Measurements from ENCODE around the gene CACNA1I. TPM values are rescaled to one million over a fixed set of nuclear protein-coding genes. Genes with fewer than 3 reads are reported as not detected.

The CACNA1I gene
- total and polyA plus RNA-seq, 2 donors (not counting 1 experiment from before 2014, with no cell fraction given) = 0.07 to 0.25 TPM

- DNase-seq (no peak), ATAC-seq (ENCODE audit: low read depth) (no peak)
- peak overlapping the region; percentile 37 for H3K4me3 Mint-ChIP-seq
- H3K79me2 ChIP-seq (ENCODE audit: control insufficient read depth, insufficient read depth, low read length) = no peaks in the 10 kb centered on the region
- intact Hi-C loops (cut with micrococcal nuclease) = no loop called here
- no peak overlapping the region for H3K4me2 ChIP-seq (replicated peaks; ENCODE audit: low read depth, low read length, poor library complexity, severe bottlenecking)
- H3K27ac Mint-ChIP-seq = peak overlapping the region; percentile 20
- peaks cover 9 to 10% of the 10 kb centered on the region in 2 donors for H3K4me1 ChIP-seq (ENCODE audit: control insufficient read depth in 2 of 2, insufficient read depth in 2 of 2, low read length in 2 of 2)
- no peaks in the 10 kb centered on the region for H3K9me3 Mint-ChIP-seq (ENCODE audit: insufficient read depth)
- 91% methylated on average over 8 of the region's 17 CpGs for WGBS (ENCODE audit: insufficient coverage)
- peaks cover 7% of the 10 kb centered on the region for H3K4me1 Mint-ChIP-seq
- H3K36me3 ChIP-seq (replicated peaks in 1 of 2; ENCODE audit: control extremely low read depth in 1 of 2, control insufficient read depth in 1 of 2, extremely low read depth in 1 of 2, insufficient read depth in 2 of 2, low read length in 1 of 2) = no peaks in the 10 kb centered on the region
- CTCF ChIA-PET = interaction anchor here (0.5 kb wide), 1 partner anchor 167 kb away, joined by 3 read pairs; no protein-coding TSS in a partner anchor
- TF ChIP-seq EZH2 (IDR thresholded peaks at IDR 0.05; ENCODE audit: borderline replicate concordance, insufficient read depth, low read depth, low read length, poor library complexity, severe bottlenecking) (no peak), CTCF (IDR thresholded peaks at IDR 0.05) (no peak)
- peaks cover 0 to 60% (median 13%) of the 10 kb centered on the region in 4 experiments for H3K27me3 ChIP-seq (replicated peaks in 1 of 4; ENCODE audit: control extremely low read depth in 1 of 4, control insufficient read depth in 3 of 4, insufficient read depth in 4 of 4, low read length in 3 of 4)
- no peak overlapping the region for H3K27ac ChIP-seq (ENCODE audit: low read length in 2 of 2)
- H3K4me3 ChIP-seq (ENCODE audit: control extremely low read depth in 1 of 5, extremely low read depth in 1 of 5, insufficient read depth in 1 of 5, low read depth in 2 of 5, low read length in 4 of 5) = no peak overlapping the region
- no peak overlapping the region for H2AFZ ChIP-seq (ENCODE audit: insufficient read depth, low read depth, low read length, poor library complexity, severe bottlenecking)
- H3K27me3 Mint-ChIP-seq = peaks cover 51% of the 10 kb centered on the region
- H3K9ac ChIP-seq (ENCODE audit: low read length) = no peak overlapping the region
- no peaks in the 10 kb centered on the region for H4K20me1 ChIP-seq (ENCODE audit: control insufficient read depth, insufficient read depth, low read length, poor library complexity, severe bottlenecking)
- H3K9me3 ChIP-seq (ENCODE audit: control extremely low read depth in 1 of 3, control insufficient read depth in 2 of 3, insufficient read depth in 1 of 3, low read length in 2 of 3) = peaks cover 0 to 20% (median 0%) of the 10 kb centered on the region in 3 donors
- POLR2A ChIA-PET = no interaction called here
Observed at GRCh38 chr22:39686776-39687525, 116.4 kb downstream of the CACNA1I start.

- 89% methylated on average over 12 of the region's 13 CpGs for WGBS (ENCODE audit: insufficient coverage)
- H3K27me3 ChIP-seq (replicated peaks in 1 of 4; ENCODE audit: control extremely low read depth in 1 of 4, control insufficient read depth in 3 of 4, insufficient read depth in 4 of 4, low read length in 3 of 4) = peaks cover 0 to 60% (median 13%) of the 10 kb centered on the region in 4 experiments
- H3K79me2 ChIP-seq (ENCODE audit: control insufficient read depth, insufficient read depth, low read length) = no peaks in the 10 kb centered on the region
- no peak overlapping the region for H2AFZ ChIP-seq (ENCODE audit: insufficient read depth, low read depth, low read length, poor library complexity, severe bottlenecking)
- peaks cover 54% of the 10 kb centered on the region for H3K27me3 Mint-ChIP-seq
- no peak overlapping the region for H3K4me2 ChIP-seq (replicated peaks; ENCODE audit: low read depth, low read length, poor library complexity, severe bottlenecking)
- no peak overlapping the region for H3K27ac Mint-ChIP-seq
- ChIA-PET CTCF (interaction anchor here (0.6 to 1.3 kb wide), 2 partner anchors 38 to 336 kb away, joined by 3 read pairs; no protein-coding TSS in a partner anchor), POLR2A (no interaction called here)
- DNase-seq (no peak), ATAC-seq (ENCODE audit: low read depth) (no peak)
- no peak overlapping the region for H3K27ac ChIP-seq (ENCODE audit: low read length in 2 of 2)
- H3K9ac ChIP-seq (ENCODE audit: low read length) = no peak overlapping the region
- no peaks in the 10 kb centered on the region for H3K9me3 Mint-ChIP-seq (ENCODE audit: insufficient read depth)
- H3K4me1 Mint-ChIP-seq = peaks cover 7% of the 10 kb centered on the region
- H3K4me1 ChIP-seq (ENCODE audit: control insufficient read depth in 2 of 2, insufficient read depth in 2 of 2, low read length in 2 of 2) = peaks cover 9 to 10% of the 10 kb centered on the region in 2 donors
- H3K9me3 ChIP-seq (ENCODE audit: control extremely low read depth in 1 of 3, control insufficient read depth in 2 of 3, insufficient read depth in 1 of 3, low read length in 2 of 3) = peaks cover 0 to 16% (median 0%) of the 10 kb centered on the region in 3 donors
- H3K4me3 ChIP-seq (ENCODE audit: control extremely low read depth in 1 of 5, extremely low read depth in 1 of 5, insufficient read depth in 1 of 5, low read depth in 2 of 5, low read length in 4 of 5) = no peak overlapping the region
- H3K4me3 Mint-ChIP-seq = no peak overlapping the region
- H3K36me3 ChIP-seq (replicated peaks in 1 of 2; ENCODE audit: control extremely low read depth in 1 of 2, control insufficient read depth in 1 of 2, extremely low read depth in 1 of 2, insufficient read depth in 2 of 2, low read length in 1 of 2) = no peaks in the 10 kb centered on the region
- TF ChIP-seq EZH2 (IDR thresholded peaks at IDR 0.05; ENCODE audit: borderline replicate concordance, insufficient read depth, low read depth, low read length, poor library complexity, severe bottlenecking) (no peak), CTCF (IDR thresholded peaks at IDR 0.05) (no peak)
- intact Hi-C loops (cut with micrococcal nuclease) = no loop called here
- no peaks in the 10 kb centered on the region for H4K20me1 ChIP-seq (ENCODE audit: control insufficient read depth, insufficient read depth, low read length, poor library complexity, severe bottlenecking)
Observed at GRCh38 chr22:39688186-39688785, 117.7 kb downstream of the CACNA1I start.

All from B cell (primary cell).